ENCODE data around the gene KICS2. TPM values are rescaled to one million over a fixed set of nuclear protein-coding genes. Genes with fewer than 3 reads are reported as not detected.

The KICS2 gene
- 13.0 and 30.7 TPM in 2 replicates for total RNA-seq (2014; rRNA removed; shearing (Covaris generic); ENCODE audit: low replicate concordance)

- H3K9me3 ChIP-seq (ENCODE audit: low read length), result no peaks in the 10 kb centered on the region
- no peaks in the 10 kb centered on the region for H3K36me3 ChIP-seq (ENCODE audit: insufficient read depth, low read length)
- H3K9me2 ChIP-seq (replicated peaks; ENCODE audit: insufficient read depth, low read length), result no peaks in the 10 kb centered on the region
- H4K20me1 ChIP-seq (ENCODE audit: insufficient read depth, low read depth, low read length), result no peaks in the 10 kb centered on the region
- peak; percentile 98 for DNase-seq
- H3K4me1 ChIP-seq (ENCODE audit: low read length), result peaks cover 50% of the 10 kb centered on the region
- peak within 1 kb of the TSS; percentile 83 for H3K27ac ChIP-seq (ENCODE audit: low read length)
- H3K27me3 ChIP-seq (ENCODE audit: low read length), result no peaks in the 10 kb centered on the region
- H3K4me2 ChIP-seq (ENCODE audit: low read depth, low read length, poor library complexity, severe bottlenecking), result peak within 1 kb of the TSS; percentile 85
- H2AFZ ChIP-seq (ENCODE audit: low read length), result peak within 1 kb of the TSS; percentile 80
- H3K79me2 ChIP-seq (ENCODE audit: low read length), result peaks cover 46% of the 10 kb centered on the region
- peak within 1 kb of the TSS; percentile 81 for H3K9ac ChIP-seq (ENCODE audit: low read length)
- peak within 1 kb of the TSS; percentile 72 for H3K4me3 ChIP-seq (ENCODE audit: low read length)
These were observed at the start of gene KICS2 for GRCh38 chr12:64222009-64222765. Gene KICS2, minus strand, starts transcription at chr12:64222296. Its CDS starts 59 bp downstream, at chr12:64222237.

- Histone ChIP-seq H3K4me2 (ENCODE audit: low read depth, low read length, poor library complexity, severe bottlenecking) (no peak overlapping the region), H3K9me3 (ENCODE audit: low read length) (no peaks in the 10 kb centered on the region), H2AFZ (ENCODE audit: low read length) (no peak overlapping the region), H4K20me1 (ENCODE audit: insufficient read depth, low read depth, low read length) (no peaks in the 10 kb centered on the region), H3K4me1 (ENCODE audit: low read length) (peaks cover 4% of the 10 kb centered on the region), H3K27me3 (ENCODE audit: low read length) (no peaks in the 10 kb centered on the region), H3K79me2 (ENCODE audit: low read length) (no peaks in the 10 kb centered on the region), H3K9me2 (replicated peaks; ENCODE audit: insufficient read depth, low read length) (no peaks in the 10 kb centered on the region), H3K27ac (ENCODE audit: low read length) (no peak overlapping the region), H3K4me3 (ENCODE audit: low read length) (no peak overlapping the region), H3K9ac (ENCODE audit: low read length) (no peak overlapping the region), H3K36me3 (ENCODE audit: insufficient read depth, low read length) (no peaks in the 10 kb centered on the region)
- no peak for DNase-seq
These were observed 48.3 kb upstream of the KICS2 start for GRCh38 chr12:64270411-64270810.

GRCh38 chr12:64269161-64269560 lies 47.1 kb upstream of the KICS2 start:
- Histone ChIP-seq H3K9me3 (ENCODE audit: low read length) (no peaks in the 10 kb centered on the region), H3K9ac (ENCODE audit: low read length) (no peak overlapping the region), H3K4me2 (ENCODE audit: low read depth, low read length, poor library complexity, severe bottlenecking) (no peak overlapping the region), H2AFZ (ENCODE audit: low read length) (no peak overlapping the region), H3K79me2 (ENCODE audit: low read length) (no peaks in the 10 kb centered on the region), H3K27me3 (ENCODE audit: low read length) (no peaks in the 10 kb centered on the region), H4K20me1 (ENCODE audit: insufficient read depth, low read depth, low read length) (no peaks in the 10 kb centered on the region), H3K4me3 (ENCODE audit: low read length) (no peak overlapping the region), H3K36me3 (ENCODE audit: insufficient read depth, low read length) (no peaks in the 10 kb centered on the region), H3K4me1 (ENCODE audit: low read length) (peaks cover 4% of the 10 kb centered on the region), H3K27ac (ENCODE audit: low read length) (no peak overlapping the region), H3K9me2 (replicated peaks; ENCODE audit: insufficient read depth, low read length) (no peaks in the 10 kb centered on the region)
- no peak for DNase-seq

GRCh38 chr12:64268409-64268808 lies 46.3 kb upstream of the KICS2 start:
- Histone ChIP-seq H2AFZ (ENCODE audit: low read length) (no peak overlapping the region), H3K4me2 (ENCODE audit: low read depth, low read length, poor library complexity, severe bottlenecking) (no peak overlapping the region), H3K9me2 (replicated peaks; ENCODE audit: insufficient read depth, low read length) (no peaks in the 10 kb centered on the region), H3K4me1 (ENCODE audit: low read length) (peaks cover 4% of the 10 kb centered on the region), H3K27ac (ENCODE audit: low read length) (no peak overlapping the region), H3K27me3 (ENCODE audit: low read length) (no peaks in the 10 kb centered on the region), H3K9ac (ENCODE audit: low read length) (no peak overlapping the region), H3K4me3 (ENCODE audit: low read length) (no peak overlapping the region), H3K36me3 (ENCODE audit: insufficient read depth, low read length) (no peaks in the 10 kb centered on the region), H3K9me3 (ENCODE audit: low read length) (no peaks in the 10 kb centered on the region), H4K20me1 (ENCODE audit: insufficient read depth, low read depth, low read length) (no peaks in the 10 kb centered on the region), H3K79me2 (ENCODE audit: low read length) (no peaks in the 10 kb centered on the region)
- no peak for DNase-seq

GRCh38 chr12:64265839-64266238 lies 43.7 kb upstream of the KICS2 start:
- Histone ChIP-seq H3K4me3 (ENCODE audit: low read length) (no peak overlapping the region), H3K4me1 (ENCODE audit: low read length) (peaks cover 4% of the 10 kb centered on the region), H4K20me1 (ENCODE audit: insufficient read depth, low read depth, low read length) (no peaks in the 10 kb centered on the region), H3K36me3 (ENCODE audit: insufficient read depth, low read length) (no peaks in the 10 kb centered on the region), H3K9me3 (ENCODE audit: low read length) (no peaks in the 10 kb centered on the region), H3K79me2 (ENCODE audit: low read length) (no peaks in the 10 kb centered on the region), H3K9ac (ENCODE audit: low read length) (no peak overlapping the region), H3K9me2 (replicated peaks; ENCODE audit: insufficient read depth, low read length) (no peaks in the 10 kb centered on the region), H2AFZ (ENCODE audit: low read length) (no peak overlapping the region), H3K27me3 (ENCODE audit: low read length) (no peaks in the 10 kb centered on the region), H3K27ac (ENCODE audit: low read length) (no peak overlapping the region), H3K4me2 (ENCODE audit: low read depth, low read length, poor library complexity, severe bottlenecking) (no peak overlapping the region)
- peak; percentile 42 for DNase-seq

- Histone ChIP-seq H3K9ac (ENCODE audit: low read length) (no peak overlapping the region), H3K79me2 (ENCODE audit: low read length) (no peaks in the 10 kb centered on the region), H4K20me1 (ENCODE audit: insufficient read depth, low read depth, low read length) (no peaks in the 10 kb centered on the region), H3K4me3 (ENCODE audit: low read length) (no peak overlapping the region), H3K4me2 (ENCODE audit: low read depth, low read length, poor library complexity, severe bottlenecking) (no peak overlapping the region), H3K9me3 (ENCODE audit: low read length) (no peaks in the 10 kb centered on the region), H3K4me1 (ENCODE audit: low read length) (peaks cover 4% of the 10 kb centered on the region), H3K27ac (ENCODE audit: low read length) (no peak overlapping the region), H3K27me3 (ENCODE audit: low read length) (no peaks in the 10 kb centered on the region), H3K9me2 (replicated peaks; ENCODE audit: insufficient read depth, low read length) (no peaks in the 10 kb centered on the region), H2AFZ (ENCODE audit: low read length) (no peak overlapping the region), H3K36me3 (ENCODE audit: insufficient read depth, low read length) (no peaks in the 10 kb centered on the region)
- no peak for DNase-seq
These were observed 39.7 kb upstream of the KICS2 start for GRCh38 chr12:64261813-64262212.

GRCh38 chr12:64258576-64258975 lies 36.5 kb upstream of the KICS2 start:
- no peak overlapping the region for H2AFZ ChIP-seq (ENCODE audit: low read length)
- H3K27me3 ChIP-seq (ENCODE audit: low read length), result no peaks in the 10 kb centered on the region
- no peaks in the 10 kb centered on the region for H3K9me2 ChIP-seq (replicated peaks; ENCODE audit: insufficient read depth, low read length)
- no peak overlapping the region for H3K9ac ChIP-seq (ENCODE audit: low read length)
- no peaks in the 10 kb centered on the region for H4K20me1 ChIP-seq (ENCODE audit: insufficient read depth, low read depth, low read length)
- no peaks in the 10 kb centered on the region for H3K4me1 ChIP-seq (ENCODE audit: low read length)
- DNase-seq, result no peak
- no peaks in the 10 kb centered on the region for H3K36me3 ChIP-seq (ENCODE audit: insufficient read depth, low read length)
- H3K9me3 ChIP-seq (ENCODE audit: low read length), result no peaks in the 10 kb centered on the region
- no peaks in the 10 kb centered on the region for H3K79me2 ChIP-seq (ENCODE audit: low read length)
- no peak overlapping the region for H3K27ac ChIP-seq (ENCODE audit: low read length)
- H3K4me2 ChIP-seq (ENCODE audit: low read depth, low read length, poor library complexity, severe bottlenecking), result no peak overlapping the region
- H3K4me3 ChIP-seq (ENCODE audit: low read length), result no peak overlapping the region

GRCh38 chr12:64256166-64256800 lies 34.2 kb upstream of the KICS2 start:
- no peaks in the 10 kb centered on the region for H3K27me3 ChIP-seq (ENCODE audit: low read length)
- no peaks in the 10 kb centered on the region for H3K36me3 ChIP-seq (ENCODE audit: insufficient read depth, low read length)
- H3K27ac ChIP-seq (ENCODE audit: low read length), result no peak overlapping the region
- H3K9me3 ChIP-seq (ENCODE audit: low read length), result no peaks in the 10 kb centered on the region
- H3K4me1 ChIP-seq (ENCODE audit: low read length), result no peaks in the 10 kb centered on the region
- peak; percentile 86 for DNase-seq
- no peak overlapping the region for H2AFZ ChIP-seq (ENCODE audit: low read length)
- H3K9me2 ChIP-seq (replicated peaks; ENCODE audit: insufficient read depth, low read length), result no peaks in the 10 kb centered on the region
- H3K79me2 ChIP-seq (ENCODE audit: low read length), result no peaks in the 10 kb centered on the region
- H3K9ac ChIP-seq (ENCODE audit: low read length), result no peak overlapping the region
- no peak overlapping the region for H3K4me3 ChIP-seq (ENCODE audit: low read length)
- no peak overlapping the region for H3K4me2 ChIP-seq (ENCODE audit: low read depth, low read length, poor library complexity, severe bottlenecking)
- H4K20me1 ChIP-seq (ENCODE audit: insufficient read depth, low read depth, low read length), result no peaks in the 10 kb centered on the region
